Stomach (tissue), 9 donors: Measurements from ENCODE around the gene BRI3BP. TPM values are rescaled to one million over a fixed set of nuclear protein-coding genes. Genes with fewer than 3 reads are reported as not detected.

ENCODE experiments used
- DNase-seq, 2 donors: peaks; one replicate each; pipeline versions ENCODE4 v3.0.0 to v3.0.0-alpha.2; 2013 to 2019
- H3K27ac ChIP-seq, 5 donors: fragments of 200-600 bp in 4 of 5; sonication (generic) in 4 of 5; one replicate each; pipeline ENCODE4 v1.5.1; 2013 to 2019; ENCODE audit warnings: mild to moderate bottlenecking in 1 of 5, moderate library complexity in 1 of 5
- H3K27me3 ChIP-seq, 3 donors: fragments of 200-600 bp; sonication (generic); one replicate each; pipeline ENCODE4 v1.5.1; 2017 to 2019; ENCODE audit warnings: mixed run types in 1 of 3
- H3K36me3 ChIP-seq, 4 donors: fragments of 200-600 bp; sonication (generic); 1 replicate in 3 of 4; 2 replicates in 1 of 4; pipeline ENCODE4 v1.5.1; 2016 to 2019
- H3K4me1 ChIP-seq, 4 donors: fragments of 200-600 bp; sonication (generic); one replicate each; pipeline ENCODE4 v1.5.1; 2016 to 2019
- H3K4me3 ChIP-seq, 4 donors: fragments of 200-600 bp; sonication (generic) in 3 of 4; one replicate each; pipeline ENCODE4 v1.5.1; 2016 to 2019; ENCODE audit warnings: mild to moderate bottlenecking in 1 of 4
- H3K9me3 ChIP-seq, 4 donors: fragments of 200-600 bp; sonication (generic); one replicate each; pipeline ENCODE4 v1.5.1; 2016 to 2019
- CTCF ChIP-seq, 7 experiments: fragments of 450-650 bp in 4 of 7; fragments of 200-600 bp in 3 of 7; sonication (generic) in 3 of 7; IDR thresholded peaks; one replicate each; pipeline ENCODE4 v1.5.1; 2016 to 2019; ENCODE audit warnings: antibody characterized with exemption in 7 of 7, control low read depth in 2 of 7, mild to moderate bottlenecking in 1 of 7
- EP300 ChIP-seq: sonication (generic); formaldehyde crosslinking; IDR thresholded peaks from one replicate; pipeline ENCODE4 v1.6.1; 2017; ENCODE audit warnings: antibody characterized with exemption
- POLR2A ChIP-seq, 4 donors: fragments of 450-650 bp; IDR thresholded peaks; one replicate each; pipeline ENCODE4 v1.6.1; 2016; ENCODE audit warnings: antibody characterized with exemption in 4 of 4, control low read depth in 2 of 4, mild to moderate bottlenecking in 1 of 4, moderate library complexity in 1 of 4
- POLR2AphosphoS5 ChIP-seq, 3 donors: sonication (generic); formaldehyde crosslinking; IDR thresholded peaks; one replicate each; pipeline ENCODE4 v1.6.1; 2016; ENCODE audit warnings: antibody characterized with exemption in 3 of 3
- WGBS, 5 donors: extraction: QIAGEN DNeasy Blood & Tissue Kit in 3 of 5; methylation state at CpG; one replicate each; pipeline versions ENCODE4 v1.1.5 to v1.1.7; 2013 to 2018; 5-methylcytosine and 5-hydroxymethylcytosine counted together
- intact Hi-C: fragments of 100-400 bp; cut with DNase I; formaldehyde crosslinking; loops from one replicate; pipeline ENCODE4 v1.15.1; 2023; ENCODE audit warnings: low total_unique reads
- polyA plus RNA-seq, 3 donors: library from polyadenylated mRNA; stranded (reverse); fragments of 200-250 nt; gene quantifications; one replicate each; pipeline ENCODE4 v1.2.3, GENCODE V29; 2013
- total RNA-seq, 5 donors: library from RNA; depleted of rRNA; stranded (reverse); fragments of >200 nt; gene quantifications; one replicate each; pipeline versions ENCODE4 v1.1.0 to v1.2.3, GENCODE V29; 2014 to 2016
- donor health status: healthy with polysubstance abuse.
- donor health status: Bipolar disorder and iron deficiency.
- donor health status: healthy.

BRI3BP gene
- total and polyA plus RNA-seq, 8 donors: 1.2 to 24.3 (median 4.1) TPM

- TF ChIP-seq EP300: no peak
- peaks cover 64 to 100% (median 95%) of the 10 kb centered on the region in 4 donors for H3K36me3 ChIP-seq
- 92 to 98% (median 96%) methylated on average over 9 to 25 of the region's 25 CpGs for WGBS, 5 donors
- H3K4me1 ChIP-seq: no peaks in the 10 kb centered on the region
- intact Hi-C loops: no loop called here
- no peak for DNase-seq
- no peaks in the 10 kb centered on the region for H3K27me3 ChIP-seq
- no peak overlapping the region for H3K27ac ChIP-seq
- no peaks in the 10 kb centered on the region for H3K9me3 ChIP-seq
- H3K4me3 ChIP-seq: no peak overlapping the region
Observed at GRCh38 chr12:124970647-124971402, 22.6 kb upstream of the BRI3BP start.

- DNase-seq: no peak
- Histone ChIP-seq H3K9me3 (no peaks in the 10 kb centered on the region), H3K4me3 (no peak overlapping the region), H3K36me3 (peaks cover 69 to 100% (median 95%) of the 10 kb centered on the region in 4 donors), H3K27me3 (no peaks in the 10 kb centered on the region), H3K4me1 (no peaks in the 10 kb centered on the region), H3K27ac (no peak overlapping the region)
- TF ChIP-seq EP300 (no peak), POLR2AphosphoS5 (IDR thresholded peaks at IDR 0.05) (no peak), CTCF (IDR thresholded peaks at IDR 0.05) (no peak), POLR2A (IDR thresholded peaks at IDR 0.05) (no peak)
- intact Hi-C loops: no loop called here
- 85 to 95% (median 90%) methylated on average over 8 to 12 of the region's 12 CpGs for WGBS, 5 donors
Observed at GRCh38 chr12:124971603-124972002, 21.8 kb upstream of the BRI3BP start.

- Histone ChIP-seq H3K27me3 (no peaks in the 10 kb centered on the region), H3K27ac (no peak overlapping the region), H3K4me3 (no peak overlapping the region), H3K36me3 (peaks cover 69 to 100% (median 95%) of the 10 kb centered on the region in 4 donors), H3K9me3 (no peaks in the 10 kb centered on the region), H3K4me1 (no peaks in the 10 kb centered on the region)
- TF ChIP-seq POLR2AphosphoS5 (IDR thresholded peaks at IDR 0.05): no peak
- no peak for TF ChIP-seq CTCF (IDR thresholded peaks at IDR 0.05)
- TF ChIP-seq EP300: no peak
- TF ChIP-seq POLR2A (IDR thresholded peaks at IDR 0.05): no peak
- 86 to 91% (median 90%) methylated on average over 9 to 10 of the region's 10 CpGs for WGBS, 5 donors
- no peak for DNase-seq
- intact Hi-C loops: no loop called here
Observed at GRCh38 chr12:124972211-124972610, 21.2 kb upstream of the BRI3BP start.

GRCh38 chr12:124975276-124975675, 18.2 kb upstream of the BRI3BP start:
- intact Hi-C loops: no loop called here
- WGBS, 5 donors: 96 to 98% (median 97%) methylated on average over 5 to 15 of the region's 15 CpGs
- peaks cover 76 to 100% (median 95%) of the 10 kb centered on the region in 4 donors for H3K36me3 ChIP-seq

GRCh38 chr12:124976999-124977398, 16.4 kb upstream of the BRI3BP start:
- TF ChIP-seq POLR2A (IDR thresholded peaks at IDR 0.05) (no peak), CTCF (IDR thresholded peaks at IDR 0.05) (no peak), EP300 (no peak), POLR2AphosphoS5 (IDR thresholded peaks at IDR 0.05) (no peak)
- Histone ChIP-seq H3K36me3 (peaks cover 76 to 100% (median 95%) of the 10 kb centered on the region in 4 donors), H3K4me1 (no peaks in the 10 kb centered on the region), H3K27ac (no peak overlapping the region), H3K9me3 (no peaks in the 10 kb centered on the region), H3K27me3 (no peaks in the 10 kb centered on the region), H3K4me3 (no peak overlapping the region)
- DNase-seq: no peak
- intact Hi-C loops: no loop called here
- 94 to 98% (median 96%) methylated on average over 10 of the region's 10 CpGs for WGBS, 5 donors

More at GRCh38 chr12:124975276-124975675, 18.2 kb upstream of the BRI3BP start:
- H3K4me3 ChIP-seq: no peak overlapping the region
- no peak for DNase-seq
- H3K9me3 ChIP-seq: no peaks in the 10 kb centered on the region
- no peaks in the 10 kb centered on the region for H3K4me1 ChIP-seq
- no peak overlapping the region for H3K27ac ChIP-seq
- TF ChIP-seq POLR2A (IDR thresholded peaks at IDR 0.05): no peak
- no peaks in the 10 kb centered on the region for H3K27me3 ChIP-seq
